ENCODE measurements around the gene POP5. TPM values are rescaled to one million over a fixed set of nuclear protein-coding genes. Genes with fewer than 3 reads are reported as not detected.
A peak's percentile ranks its signal among the peaks of the same experiment; 100 is the strongest.
"Not testable (repeated sequence)": the region's sequence is repeated elsewhere in the genome, so short reads cannot be mapped to it uniquely, and the experiment has no call there.

Gene POP5
- total and polyA plus RNA-seq, 5 donors from 2014 or later, result 32.3 to 88.4 (median 76.9) TPM

DNA sequence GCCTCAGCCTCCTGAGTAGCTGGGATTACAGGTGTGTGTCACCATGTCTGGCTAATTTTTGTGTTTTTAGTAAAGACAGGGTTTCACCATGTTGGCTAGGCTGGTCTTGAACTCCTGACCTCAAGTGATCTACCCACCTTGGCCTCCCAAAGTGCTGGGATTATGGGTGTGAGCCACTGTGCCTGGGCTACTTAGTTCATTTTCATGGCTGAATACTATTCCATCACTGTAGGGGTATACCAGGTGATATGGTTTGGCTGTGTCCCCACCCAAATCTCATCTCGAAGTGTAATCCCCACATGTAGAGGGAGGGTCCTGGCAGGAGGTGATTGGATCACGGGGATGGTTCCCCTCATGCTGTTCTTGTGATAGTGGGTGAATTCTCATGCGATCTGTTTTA is 36.0 kb upstream of the POP5 start:
- H3K36me3 ChIP-seq (ENCODE audit: control insufficient read depth, insufficient read depth, low read length); H3K9me3 Mint-ChIP-seq: not testable (repeated sequence)

GRCh38 chr12:120614848-120615247 is 33.6 kb upstream of the POP5 start:
- no peak for ATAC-seq (ENCODE audit: low read depth in 2 of 2)
- H3K36me3 ChIP-seq (ENCODE audit: control insufficient read depth, insufficient read depth, low read length), result no peaks in the 10 kb centered on the region
- H3K4me1 Mint-ChIP-seq, result no peaks in the 10 kb centered on the region
- peaks cover 0 to 1% (median 0%) of the 10 kb centered on the region in 7 donors for H3K9me3 Mint-ChIP-seq
- H3K27ac ChIP-seq (ENCODE audit: insufficient read depth, low read length, poor library complexity, severe bottlenecking), result no peak overlapping the region
- H3K36me3 Mint-ChIP-seq, result no peaks in the 10 kb centered on the region
- no peak for DNase-seq
- H3K27ac Mint-ChIP-seq, result no peak overlapping the region
- peaks cover 11% of the 10 kb centered on the region for H3K27me3 ChIP-seq (ENCODE audit: control insufficient read depth, insufficient read depth, low read length)
- no peaks in the 10 kb centered on the region for H3K9me3 ChIP-seq (ENCODE audit: control insufficient read depth in 2 of 2, low read length in 2 of 2)
- H3K4me3 Mint-ChIP-seq, result no peak overlapping the region
- peaks cover 9% of the 10 kb centered on the region for H3K27me3 Mint-ChIP-seq
- no peaks in the 10 kb centered on the region for H3K4me1 ChIP-seq (ENCODE audit: control insufficient read depth, insufficient read depth, low read length, poor library complexity, severe bottlenecking)
- no peak overlapping the region for H3K4me3 ChIP-seq (ENCODE audit: low read depth, low read length)

More for the DNA sequence above, 36.0 kb upstream of the POP5 start:
- DNase-seq; H3K4me3 ChIP-seq (ENCODE audit: low read depth, low read length); H3K9me3 ChIP-seq (ENCODE audit: control insufficient read depth in 2 of 2, low read length in 2 of 2); H3K36me3 Mint-ChIP-seq; H3K4me1 ChIP-seq (ENCODE audit: control insufficient read depth, insufficient read depth, low read length, poor library complexity, severe bottlenecking); H3K4me1 Mint-ChIP-seq; H3K4me3 Mint-ChIP-seq; H3K27ac Mint-ChIP-seq; ATAC-seq (ENCODE audit: low read depth in 2 of 2); H3K27ac ChIP-seq (ENCODE audit: insufficient read depth, low read length, poor library complexity, severe bottlenecking): not testable (repeated sequence)
- H3K27me3 Mint-ChIP-seq, result peaks cover 26% of the 10 kb centered on the region
- H3K27me3 ChIP-seq (ENCODE audit: control insufficient read depth, insufficient read depth, low read length), result peaks cover 14% of the 10 kb centered on the region

GRCh38 chr12:120611534-120611933 is 30.3 kb upstream of the POP5 start:
- H3K36me3 Mint-ChIP-seq; H3K27ac Mint-ChIP-seq; DNase-seq; H3K9me3 Mint-ChIP-seq; H3K4me1 ChIP-seq (ENCODE audit: control insufficient read depth, insufficient read depth, low read length, poor library complexity, severe bottlenecking); ATAC-seq (ENCODE audit: low read depth in 2 of 2); H3K4me3 ChIP-seq (ENCODE audit: low read depth, low read length); H3K36me3 ChIP-seq (ENCODE audit: control insufficient read depth, insufficient read depth, low read length); H3K27me3 ChIP-seq (ENCODE audit: control insufficient read depth, insufficient read depth, low read length); H3K9me3 ChIP-seq (ENCODE audit: control insufficient read depth in 2 of 2, low read length in 2 of 2); H3K4me1 Mint-ChIP-seq; H3K4me3 Mint-ChIP-seq; H3K27ac ChIP-seq (ENCODE audit: insufficient read depth, low read length, poor library complexity, severe bottlenecking): not testable (repeated sequence)
- peaks cover 15% of the 10 kb centered on the region for H3K27me3 Mint-ChIP-seq

DNA sequence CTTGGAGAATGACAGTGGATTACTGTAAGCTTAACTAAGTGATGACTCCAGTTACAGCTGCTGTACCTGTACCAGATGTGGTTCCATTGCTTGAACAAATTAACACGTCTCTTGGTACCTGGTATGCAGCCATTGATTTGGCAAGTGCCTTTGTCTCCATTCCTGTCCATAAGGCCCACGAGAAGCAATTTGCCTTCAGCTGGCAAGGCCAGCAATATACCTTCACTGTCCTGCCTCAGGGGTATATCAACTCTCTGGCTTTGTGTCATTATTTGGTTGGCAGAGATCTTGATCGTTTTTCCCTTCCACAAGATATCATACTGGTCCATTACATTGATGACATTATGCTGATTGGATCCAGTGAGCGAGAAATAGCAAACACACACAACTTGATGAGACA is 29.4 kb upstream of the POP5 start:
- H3K36me3 Mint-ChIP-seq, result no peaks in the 10 kb centered on the region
- peaks cover 19% of the 10 kb centered on the region for H3K27me3 Mint-ChIP-seq
- DNase-seq (no peak), ATAC-seq (ENCODE audit: low read depth in 2 of 2) (no peak)
- no peaks in the 10 kb centered on the region for H3K9me3 Mint-ChIP-seq
- no peak overlapping the region for H3K4me3 Mint-ChIP-seq
- peaks cover 0 to 6% (median 0%) of the 10 kb centered on the region in 4 donors for H3K4me1 Mint-ChIP-seq
- Histone ChIP-seq H3K27ac (ENCODE audit: insufficient read depth, low read length, poor library complexity, severe bottlenecking) (no peak overlapping the region), H3K36me3 (ENCODE audit: control insufficient read depth, insufficient read depth, low read length) (no peaks in the 10 kb centered on the region), H3K27me3 (ENCODE audit: control insufficient read depth, insufficient read depth, low read length) (no peaks in the 10 kb centered on the region), H3K4me3 (ENCODE audit: low read depth, low read length) (no peak overlapping the region), H3K9me3 (ENCODE audit: control insufficient read depth in 2 of 2, low read length in 2 of 2) (no peaks in the 10 kb centered on the region), H3K4me1 (ENCODE audit: control insufficient read depth, insufficient read depth, low read length, poor library complexity, severe bottlenecking) (no peaks in the 10 kb centered on the region)
- no peak overlapping the region for H3K27ac Mint-ChIP-seq

GRCh38 chr12:120602416-120602815 is 21.2 kb upstream of the POP5 start:
- H3K9me3 ChIP-seq (ENCODE audit: control insufficient read depth in 2 of 2, low read length in 2 of 2); H3K27me3 ChIP-seq (ENCODE audit: control insufficient read depth, insufficient read depth, low read length); H3K4me1 ChIP-seq (ENCODE audit: control insufficient read depth, insufficient read depth, low read length, poor library complexity, severe bottlenecking); H3K4me3 ChIP-seq (ENCODE audit: low read depth, low read length); DNase-seq; ATAC-seq (ENCODE audit: low read depth in 2 of 2); H3K36me3 Mint-ChIP-seq; H3K9me3 Mint-ChIP-seq; H3K36me3 ChIP-seq (ENCODE audit: control insufficient read depth, insufficient read depth, low read length); H3K27ac Mint-ChIP-seq; H3K4me1 Mint-ChIP-seq; H3K27ac ChIP-seq (ENCODE audit: insufficient read depth, low read length, poor library complexity, severe bottlenecking): not testable (repeated sequence)
- Mint-ChIP-seq H3K4me3 (peak overlapping the region in 1 of 4 donors; percentile 10), H3K27me3 (peaks cover 41% of the 10 kb centered on the region)

DNA sequence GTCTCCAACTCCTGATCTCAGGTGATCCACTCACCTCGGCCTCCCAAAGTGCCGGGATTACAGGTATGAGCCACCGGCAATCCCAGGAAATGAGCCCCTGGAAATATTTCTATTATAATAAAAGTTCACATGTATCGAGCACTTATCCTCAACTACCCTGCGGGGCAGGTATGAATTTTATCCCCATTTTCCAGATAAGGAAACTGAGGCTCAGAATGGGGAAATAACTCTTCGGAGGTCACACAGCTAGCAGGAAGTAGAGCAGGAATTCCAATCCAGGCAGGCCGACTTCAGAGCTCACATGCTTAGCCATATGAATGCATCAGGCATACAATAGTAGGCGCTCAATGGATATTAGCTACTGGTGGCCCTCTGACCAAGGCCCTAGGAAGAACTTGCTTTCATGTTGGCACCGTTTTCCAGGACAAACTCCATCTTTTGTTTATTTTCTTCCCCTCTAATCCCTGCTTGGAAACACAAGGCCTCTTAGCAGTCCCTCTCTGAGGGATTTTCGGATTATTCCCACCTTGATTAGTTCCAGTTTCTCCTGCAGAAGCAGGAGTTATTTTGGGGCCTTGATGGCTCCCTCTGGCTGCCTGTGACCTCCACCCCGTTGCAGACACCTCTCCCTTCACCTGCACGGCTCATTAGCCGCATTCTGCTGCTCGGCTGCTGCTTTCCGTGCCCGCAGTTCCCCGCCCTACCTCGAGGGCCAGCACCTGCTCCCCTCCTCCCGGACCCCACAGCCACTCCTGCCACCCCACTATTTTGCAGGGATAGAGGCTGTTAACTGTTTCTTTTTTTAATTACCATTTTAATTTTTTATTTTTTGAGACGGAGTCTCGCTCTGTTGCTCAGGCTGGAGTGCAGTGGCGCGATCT is 18.7 kb upstream of the POP5 start:
- no peaks in the 10 kb centered on the region for H3K4me1 Mint-ChIP-seq
- Histone ChIP-seq H3K4me1 (ENCODE audit: control insufficient read depth, insufficient read depth, low read length, poor library complexity, severe bottlenecking) (no peaks in the 10 kb centered on the region), H3K27ac (ENCODE audit: insufficient read depth, low read length, poor library complexity, severe bottlenecking) (no peak overlapping the region), H3K9me3 (ENCODE audit: control insufficient read depth in 2 of 2, low read length in 2 of 2) (no peaks in the 10 kb centered on the region), H3K27me3 (ENCODE audit: control insufficient read depth, insufficient read depth, low read length) (no peaks in the 10 kb centered on the region), H3K4me3 (ENCODE audit: low read depth, low read length) (no peak overlapping the region), H3K36me3 (ENCODE audit: control insufficient read depth, insufficient read depth, low read length) (no peaks in the 10 kb centered on the region)
- no peak overlapping the region for H3K4me3 Mint-ChIP-seq
- ATAC-seq (ENCODE audit: low read depth in 2 of 2), result no peak
- peaks cover 0 to 2% (median 0%) of the 10 kb centered on the region in 7 donors for H3K9me3 Mint-ChIP-seq
- no peak for DNase-seq
- no peak overlapping the region for H3K27ac Mint-ChIP-seq
- H3K36me3 Mint-ChIP-seq, result no peaks in the 10 kb centered on the region
- peaks cover 45% of the 10 kb centered on the region for H3K27me3 Mint-ChIP-seq

DNA sequence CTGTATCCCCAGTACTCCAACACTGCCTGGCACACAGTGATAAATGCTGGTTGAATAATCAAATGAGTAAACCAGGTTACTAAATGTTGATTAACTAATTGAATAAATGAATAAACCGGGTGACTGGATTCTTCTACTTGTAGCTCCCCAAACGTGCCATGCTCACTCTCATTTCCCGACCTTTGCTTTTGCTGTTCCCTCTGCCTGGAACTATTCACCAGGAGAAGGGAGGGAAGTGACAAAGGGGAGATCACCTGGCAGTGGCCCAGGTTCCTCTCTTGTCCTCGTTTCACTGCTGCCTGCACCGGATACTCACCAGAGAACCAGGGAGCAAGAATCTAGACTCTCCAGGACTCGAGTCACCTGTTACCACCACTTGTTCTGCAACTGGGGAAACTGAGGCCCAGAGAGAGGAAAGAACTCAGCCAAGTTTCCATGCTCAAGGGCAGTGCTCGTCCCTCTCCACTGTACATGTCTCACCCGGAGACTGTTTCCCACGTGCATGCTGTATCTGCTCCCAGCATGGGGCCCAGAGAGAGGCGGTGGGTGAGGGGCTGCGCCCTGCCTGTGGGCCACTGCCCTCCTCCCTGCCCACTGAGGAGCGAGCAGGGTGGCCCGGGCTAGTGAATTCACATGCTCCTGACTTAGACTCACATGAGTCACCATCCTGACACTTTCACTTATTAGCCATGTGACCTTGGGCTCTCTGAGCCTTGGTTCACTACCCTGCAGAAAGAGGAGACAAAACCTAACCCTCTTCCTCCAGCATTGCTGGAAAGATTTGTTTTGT is 17.7 kb upstream of the POP5 start:
- Histone ChIP-seq H3K4me3 (ENCODE audit: low read depth, low read length) (no peak overlapping the region), H3K4me1 (ENCODE audit: control insufficient read depth, insufficient read depth, low read length, poor library complexity, severe bottlenecking) (no peaks in the 10 kb centered on the region), H3K27me3 (ENCODE audit: control insufficient read depth, insufficient read depth, low read length) (no peaks in the 10 kb centered on the region), H3K9me3 (ENCODE audit: control insufficient read depth in 2 of 2, low read length in 2 of 2) (no peaks in the 10 kb centered on the region), H3K36me3 (ENCODE audit: control insufficient read depth, insufficient read depth, low read length) (no peaks in the 10 kb centered on the region), H3K27ac (ENCODE audit: insufficient read depth, low read length, poor library complexity, severe bottlenecking) (no peak overlapping the region)
- Mint-ChIP-seq H3K27ac (no peak overlapping the region), H3K9me3 (peaks cover 0 to 2% (median 0%) of the 10 kb centered on the region in 7 donors), H3K4me1 (no peaks in the 10 kb centered on the region), H3K4me3 (no peak overlapping the region), H3K27me3 (peaks cover 45% of the 10 kb centered on the region), H3K36me3 (no peaks in the 10 kb centered on the region)
- ATAC-seq (ENCODE audit: low read depth in 2 of 2), result peak in 1 of 2 donors; percentile 28
- DNase-seq, result no peak

All from CD4-positive, CD25-positive, alpha-beta regulatory T cell (primary cell).